IPS-15b (cell line): ENCODE data around the gene MAN2A1.
"Not testable (repeated sequence)": the region's sequence is repeated elsewhere in the genome, so short reads cannot be mapped to it uniquely, and the experiment has no call there.

Experiments used
- H3K27me3 ChIP-seq: one replicate; pipeline ENCODE4 v1.6.1; 2013; ENCODE audit warnings: low read length; ENCODE audit not compliant: control insufficient read depth, insufficient read depth
- H3K36me3 ChIP-seq: one replicate; pipeline ENCODE4 v1.6.1; 2013; ENCODE audit warnings: low read length; ENCODE audit not compliant: control insufficient read depth, insufficient read depth
- H3K4me1 ChIP-seq: one replicate; pipeline ENCODE4 v1.6.1; 2013; ENCODE audit warnings: mild to moderate bottlenecking, low read length; ENCODE audit not compliant: control insufficient read depth, insufficient read depth
- H3K4me3 ChIP-seq: one replicate; pipeline ENCODE4 v1.5.1; 2013; ENCODE audit warnings: low read depth, low read length
- H3K9ac ChIP-seq: one replicate; pipeline ENCODE4 v1.6.1; 2013; ENCODE audit warnings: low read depth, mild to moderate bottlenecking, low read length
- H3K9me3 ChIP-seq: one replicate; pipeline ENCODE4 v1.6.1; 2013; ENCODE audit warnings: mild to moderate bottlenecking, low read length; ENCODE audit not compliant: control insufficient read depth, insufficient read depth

The MAN2A1 gene

GRCh38 chr5:109805472-109805871 lies 115.7 kb downstream of the MAN2A1 start:
- no peaks in the 10 kb centered on the region for H3K36me3 ChIP-seq
- H3K4me3 ChIP-seq = no peak overlapping the region
- no peaks in the 10 kb centered on the region for H3K9me3 ChIP-seq
- no peak overlapping the region for H3K9ac ChIP-seq
- H3K4me1 ChIP-seq = no peaks in the 10 kb centered on the region
- no peaks in the 10 kb centered on the region for H3K27me3 ChIP-seq

DNA sequence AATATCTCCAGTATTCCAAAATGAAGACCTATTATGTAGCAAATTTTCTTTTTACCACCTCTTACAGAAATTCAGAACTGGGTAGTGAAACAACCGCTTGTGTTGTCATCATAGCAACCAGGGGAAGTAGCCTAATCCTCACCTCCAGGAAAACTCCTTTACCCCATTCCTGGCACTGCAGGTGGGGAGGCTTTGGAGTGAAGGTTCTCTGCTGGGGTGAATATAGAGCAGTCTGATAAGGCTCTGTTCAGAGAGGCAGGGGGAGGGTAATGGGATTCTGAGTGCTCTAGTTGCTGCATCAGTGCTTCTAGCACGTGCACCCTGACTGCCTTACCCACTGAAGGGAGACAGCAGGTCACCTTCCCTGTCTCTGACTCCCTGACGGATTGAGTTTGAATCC lies 116.2 kb downstream of the MAN2A1 start:
- H3K9ac ChIP-seq = no peak overlapping the region
- H3K4me1 ChIP-seq = no peaks in the 10 kb centered on the region
- no peaks in the 10 kb centered on the region for H3K36me3 ChIP-seq
- H3K27me3 ChIP-seq = no peaks in the 10 kb centered on the region
- no peaks in the 10 kb centered on the region for H3K9me3 ChIP-seq
- no peak overlapping the region for H3K4me3 ChIP-seq

DNA sequence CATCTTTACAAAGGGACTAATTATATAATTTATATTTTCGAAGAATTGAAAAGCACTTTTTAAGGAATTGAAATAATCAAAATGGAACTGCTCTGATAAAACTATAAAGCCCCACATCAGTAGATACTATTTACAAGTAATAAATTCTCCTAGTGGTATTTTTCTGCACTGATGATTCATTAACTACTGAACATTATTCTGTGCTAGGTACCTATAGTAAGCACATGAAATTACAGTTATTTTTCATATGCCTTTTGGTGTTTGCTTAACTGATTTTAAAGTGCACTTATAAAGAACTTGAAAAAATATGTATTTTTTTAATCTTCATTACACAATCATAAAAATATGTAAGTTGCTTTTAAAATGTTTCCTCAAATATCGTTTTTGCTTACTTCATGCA lies 123.0 kb downstream of the MAN2A1 start:
- H3K4me1 ChIP-seq = no peaks in the 10 kb centered on the region
- peaks cover 2% of the 10 kb centered on the region for H3K36me3 ChIP-seq
- no peak overlapping the region for H3K4me3 ChIP-seq
- H3K27me3 ChIP-seq = no peaks in the 10 kb centered on the region
- no peaks in the 10 kb centered on the region for H3K9me3 ChIP-seq
- no peak overlapping the region for H3K9ac ChIP-seq

- no peaks in the 10 kb centered on the region for H3K4me1 ChIP-seq
- H3K9me3 ChIP-seq = no peaks in the 10 kb centered on the region
- H3K36me3 ChIP-seq = no peaks in the 10 kb centered on the region
- H3K27me3 ChIP-seq = no peaks in the 10 kb centered on the region
- H3K4me3 ChIP-seq = no peak overlapping the region
- H3K9ac ChIP-seq = no peak overlapping the region
These were observed 127.0 kb downstream of the MAN2A1 start for GRCh38 chr5:109816732-109817131.

DNA sequence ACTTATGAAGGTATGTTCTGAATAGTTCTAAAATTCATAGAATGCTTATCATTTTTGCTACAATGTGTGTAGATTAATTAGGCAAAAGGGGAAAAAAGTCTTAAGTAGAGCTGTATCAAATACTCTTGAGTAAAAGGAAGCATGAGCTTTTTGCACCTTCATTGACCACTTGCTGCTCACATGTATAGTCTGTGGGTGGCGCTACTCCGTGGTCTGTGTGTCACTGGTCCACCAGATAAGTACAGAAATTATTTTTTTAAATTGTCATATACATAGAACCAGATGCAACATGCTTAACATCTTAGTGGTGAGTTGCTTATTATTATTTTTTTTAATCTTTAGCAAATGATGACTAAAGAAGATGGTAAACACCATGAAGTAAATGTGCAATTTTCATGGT lies 130.2 kb downstream of the MAN2A1 start:
- H3K4me3 ChIP-seq = no peak overlapping the region
- H3K4me1 ChIP-seq = no peaks in the 10 kb centered on the region
- no peaks in the 10 kb centered on the region for H3K27me3 ChIP-seq
- peaks cover 4% of the 10 kb centered on the region for H3K36me3 ChIP-seq
- H3K9ac ChIP-seq = no peak overlapping the region
- H3K9me3 ChIP-seq = no peaks in the 10 kb centered on the region

DNA sequence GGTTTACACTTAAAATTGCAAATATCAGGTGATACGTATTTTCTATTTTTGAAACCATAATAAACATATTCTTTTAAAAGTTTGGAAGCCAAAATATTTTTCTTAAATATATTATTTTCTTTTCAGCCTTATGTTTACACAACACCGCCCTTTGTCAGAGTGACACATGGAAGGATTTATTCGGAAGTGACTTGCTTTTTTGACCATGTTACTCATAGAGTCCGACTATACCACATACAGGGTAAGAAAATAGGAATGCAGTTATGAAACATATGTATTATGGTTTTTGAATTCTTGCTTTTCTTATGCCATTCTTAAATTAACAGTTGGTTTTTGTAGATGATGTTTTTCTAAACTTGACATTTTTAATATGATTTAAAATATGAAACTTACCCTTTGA lies 133.9 kb downstream of the MAN2A1 start:
- H3K9me3 ChIP-seq = no peaks in the 10 kb centered on the region
- H3K27me3 ChIP-seq = no peaks in the 10 kb centered on the region
- no peak overlapping the region for H3K4me3 ChIP-seq
- H3K4me1 ChIP-seq = no peaks in the 10 kb centered on the region
- H3K9ac ChIP-seq = no peak overlapping the region
- peaks cover 4% of the 10 kb centered on the region for H3K36me3 ChIP-seq

GRCh38 chr5:109825450-109825849 lies 135.7 kb downstream of the MAN2A1 start:
- H3K27me3 ChIP-seq = no peaks in the 10 kb centered on the region
- no peaks in the 10 kb centered on the region for H3K4me1 ChIP-seq
- no peak overlapping the region for H3K4me3 ChIP-seq
- no peak overlapping the region for H3K9ac ChIP-seq
- H3K9me3 ChIP-seq = no peaks in the 10 kb centered on the region
- H3K36me3 ChIP-seq = peaks cover 4% of the 10 kb centered on the region

GRCh38 chr5:109826426-109826825 lies 136.7 kb downstream of the MAN2A1 start:
- Histone ChIP-seq H3K36me3 (peaks cover 7% of the 10 kb centered on the region), H3K27me3 (no peaks in the 10 kb centered on the region), H3K4me3 (no peak overlapping the region), H3K9me3 (no peaks in the 10 kb centered on the region), H3K4me1 (no peaks in the 10 kb centered on the region), H3K9ac (no peak overlapping the region)

GRCh38 chr5:109829331-109829730 lies 139.6 kb downstream of the MAN2A1 start:
- H3K27me3 ChIP-seq = no peaks in the 10 kb centered on the region
- no peaks in the 10 kb centered on the region for H3K9me3 ChIP-seq
- peaks cover 6% of the 10 kb centered on the region for H3K36me3 ChIP-seq
- no peak overlapping the region for H3K4me3 ChIP-seq
- no peak overlapping the region for H3K9ac ChIP-seq
- H3K4me1 ChIP-seq = no peaks in the 10 kb centered on the region

GRCh38 chr5:109830955-109831502 lies 141.3 kb downstream of the MAN2A1 start:
- no peaks in the 10 kb centered on the region for H3K27me3 ChIP-seq
- H3K4me1 ChIP-seq = no peaks in the 10 kb centered on the region
- peaks cover 3% of the 10 kb centered on the region for H3K36me3 ChIP-seq
- no peak overlapping the region for H3K9ac ChIP-seq
- H3K4me3 ChIP-seq = no peak overlapping the region
- no peaks in the 10 kb centered on the region for H3K9me3 ChIP-seq

GRCh38 chr5:109832207-109833188 lies 142.8 kb downstream of the MAN2A1 start:
- not testable (repeated sequence) for H3K9ac ChIP-seq, H3K9me3 ChIP-seq, H3K36me3 ChIP-seq, H3K4me3 ChIP-seq, H3K27me3 ChIP-seq, H3K4me1 ChIP-seq

- H3K36me3 ChIP-seq = peaks cover 3% of the 10 kb centered on the region
- H3K4me1 ChIP-seq = peaks cover 14% of the 10 kb centered on the region
- H3K27me3 ChIP-seq = no peaks in the 10 kb centered on the region
- H3K4me3 ChIP-seq = no peak overlapping the region
- H3K9me3 ChIP-seq = no peaks in the 10 kb centered on the region
- H3K9ac ChIP-seq = no peak overlapping the region
These were observed 144.2 kb downstream of the MAN2A1 start for GRCh38 chr5:109833946-109834345.
